GM12878 (cell line): ENCODE data around the gene PHLPP1. TPM values are rescaled to one million over a fixed set of nuclear protein-coding genes. Genes with fewer than 3 reads are reported as not detected.

Experiments used
- ATAC-seq: fragments of 200-7000 bp; cut with Tn5 transposase; 3 replicates; pipeline ENCODE4 v1.9.1; 2020; ENCODE audit warnings: mild to moderate bottlenecking, moderate library complexity
- Bru-seq: library from RNA; stranded (reverse); fragments of 400-500 nt; gene quantifications from one replicate; lab custom pipeline; 2021; lab: Mats Ljungman, UMichigan
- BruChase-seq, 2 experiments: library from RNA; stranded (reverse); fragments of 400-500 nt; gene quantifications; one replicate each; lab custom pipeline; 2021; lab: Mats Ljungman, UMichigan
- BruUV-seq: library from RNA; stranded (reverse); fragments of 400-500 nt; replicated peaks from 2 replicates; lab custom pipeline; 2021; lab: Mats Ljungman, UMichigan
- CTCF ChIA-PET: fragments of 300-600 bp; sonication (Branson Sonifier 250); formaldehyde crosslinking; extraction: SDS; loops from one replicate; lab custom pipeline; 2021; ENCODE audit warnings: inconsistent platforms; lab: Yijun Ruan, JAX
- POLR2A ChIA-PET: fragments of 350-600 bp; formaldehyde crosslinking; extraction: SDS; loops from one replicate; lab custom pipeline; 2021; ENCODE audit warnings: inconsistent platforms; lab: Charles Lee
- RAD21 ChIA-PET: fragments of 300-600 bp; sonication (Branson Sonifier 250); formaldehyde crosslinking; loops from one replicate; lab custom pipeline; 2023; ENCODE audit warnings: antibody characterized with exemption; ENCODE audit not compliant: unreplicated experiment; lab: Charles Lee
- SMC1A ChIA-PET: fragments of 300-600 bp; sonication (Branson Sonifier 250); formaldehyde crosslinking; loops from one replicate; lab custom pipeline; 2023; ENCODE audit not compliant: unreplicated experiment, uncharacterized antibody; lab: Charles Lee
- DNase-seq: peaks from one replicate; pipeline ENCODE4 v3.0.0-alpha.2; 2011; ENCODE audit warnings: low read depth, low spot score
- FAIRE-seq: peaks from 3 replicates; lab custom pipeline; 2011; peaks lifted over from hg19 to GRCh38; lab: Jason Lieb, UNC
- H2AFZ ChIP-seq: 2 replicates; pipeline ENCODE4 v1.6.0; 2011; ENCODE audit warnings: low read depth, low read length, control low read depth; ENCODE audit not compliant: control insufficient read depth
- H3K27ac ChIP-seq: 2 replicates; pipeline ENCODE4 v1.5.1; 2011; ENCODE audit warnings: control low read depth; ENCODE audit not compliant: control insufficient read depth, insufficient read depth
- H3K27me3 ChIP-seq, 2 experiments: replicated peaks in 1 of 2; 2 replicates each; pipeline versions ENCODE4 v1.6.0 to v1.6.1; 2011; ENCODE audit warnings: low read length in 1 of 2; ENCODE audit not compliant: control insufficient read depth in 2 of 2, insufficient read depth in 2 of 2
- H3K36me3 ChIP-seq, 2 experiments: 2 replicates each; pipeline ENCODE4 v1.5.1; 2011; ENCODE audit warnings: low read length in 1 of 2; ENCODE audit not compliant: control insufficient read depth in 2 of 2, insufficient read depth in 2 of 2
- H3K4me1 ChIP-seq: 2 replicates; pipeline ENCODE4 v1.6.1; 2011; ENCODE audit warnings: mild to moderate bottlenecking, low read length, moderate library complexity, mixed read lengths; ENCODE audit not compliant: control insufficient read depth, insufficient read depth
- H3K4me2 ChIP-seq: 2 replicates; pipeline ENCODE4 v1.6.0; 2011; ENCODE audit warnings: control low read depth; ENCODE audit not compliant: control insufficient read depth, insufficient read depth
- H3K4me3 ChIP-seq: fragments of 200-600 bp; sonication (generic); 2 replicates; pipeline ENCODE4 v1.5.1; 2016
- H3K79me2 ChIP-seq: 2 replicates; pipeline ENCODE4 v1.6.0; 2011; ENCODE audit warnings: low read length; ENCODE audit not compliant: control insufficient read depth, insufficient read depth
- H3K9ac ChIP-seq: 2 replicates; pipeline ENCODE4 v1.8.0; 2011; ENCODE audit warnings: low read length, control low read depth, mixed read lengths; ENCODE audit not compliant: control insufficient read depth, insufficient read depth
- H3K9me3 ChIP-seq: replicated peaks from 3 replicates; pipeline ENCODE4 v1.5.1; 2011; ENCODE audit warnings: mild to moderate bottlenecking, low read length; ENCODE audit not compliant: control insufficient read depth, insufficient read depth
- H4K20me1 ChIP-seq: 2 replicates; pipeline ENCODE4 v1.6.0; 2011; ENCODE audit not compliant: control insufficient read depth, insufficient read depth
- DPF2 ChIP-seq: fragments of 450-650 bp; IDR thresholded peaks from 2 replicates; pipeline ENCODE4 v1.6.1; 2017; ENCODE audit warnings: mild to moderate bottlenecking
- EGR1 ChIP-seq, 2 experiments: IDR thresholded peaks; 1 replicate in 1 of 2; 2 replicates in 1 of 2; pipeline ENCODE4 v1.6.1; 2011 to 2012; ENCODE audit warnings: low read depth in 2 of 2, low read length in 2 of 2, borderline replicate concordance in 1 of 2, mild to moderate bottlenecking in 1 of 2, moderate library complexity in 1 of 2
- MYB ChIP-seq: fragments of 150-350 bp; IDR thresholded peaks from 2 replicates; pipeline ENCODE4 v1.6.1; 2014; ENCODE audit warnings: mild to moderate bottlenecking, low read depth, low read length, borderline replicate concordance
- NFIC ChIP-seq: IDR thresholded peaks from 2 replicates; pipeline ENCODE4 v1.6.1; 2012; ENCODE audit warnings: low read depth, mild to moderate bottlenecking, inconsistent platforms, low read length, moderate library complexity
- PML ChIP-seq: IDR thresholded peaks from 2 replicates; pipeline ENCODE4 v1.6.1; 2012; ENCODE audit warnings: low read length, inconsistent platforms
- POLR2A ChIP-seq: IDR thresholded peaks from 2 replicates; pipeline ENCODE4 v1.6.1; 2011; ENCODE audit warnings: low read depth, mild to moderate bottlenecking, low read length
- RELA ChIP-seq: fragments of 450-650 bp; IDR thresholded peaks from 2 replicates; pipeline ENCODE4 v1.8.0; 2014; ENCODE audit warnings: borderline replicate concordance; ENCODE audit not compliant: partially characterized antibody
- SMARCA5 ChIP-seq: fragments of 450-650 bp; IDR thresholded peaks from 2 replicates; pipeline ENCODE4 v1.6.1; 2017; ENCODE audit warnings: mild to moderate bottlenecking
- ZBED1 ChIP-seq: IDR thresholded peaks from 2 replicates; pipeline ENCODE4 v1.6.1; 2016; ENCODE audit warnings: borderline replicate concordance
- ZNF687 ChIP-seq: fragments of 450-650 bp; IDR thresholded peaks from 2 replicates; pipeline ENCODE4 v1.6.1; 2017; ENCODE audit warnings: mild to moderate bottlenecking, moderate library complexity
- WGBS: methylation state at CpG from one replicate; pipeline ENCODE4 v1.1.6; 2016; ENCODE audit warnings: low lambda C conversion rate; ENCODE audit not compliant: insufficient replicate concordance, insufficient coverage; ENCODE audit errors: missing lambda C conversion rate; 5-methylcytosine and 5-hydroxymethylcytosine counted together
- in situ Hi-C: fragments of 300-500 bp; cut with MboI; formaldehyde crosslinking; loops from 9 replicates; pipeline ENCODE4 v1.14.3; 2018; ENCODE audit warnings: mixed read lengths
- intact Hi-C: fragments of 100-400 bp; cut with micrococcal nuclease; formaldehyde crosslinking; loops from one replicate; pipeline ENCODE4 v1.14.2; 2022; ENCODE audit not compliant: unreplicated experiment
- long read RNA-seq, 2 experiments: library from polyadenylated mRNA; unstranded; transcript quantifications; one replicate each; pipeline ENCODE4 v2.0.0, GENCODE V29; 2019 to 2020
- polyA minus RNA-seq, 3 experiments: library from RNA; depleted of rRNA, polyadenylated mRNA; stranded (reverse); fragments of >200 nt; gene quantifications; 2 replicates each; pipeline ENCODE4 v1.2.3, GENCODE V29; 2011
- polyA plus RNA-seq, 11 experiments: library from polyadenylated mRNA; depleted of rRNA in 4 of 11; unstranded in 6 of 11; stranded (reverse) in 5 of 11; fragments of >200 nt; fragmentation: Nextera tagmentation in 4 of 11; fragmentation: Illumina TruSeq in 1 of 11; extraction: Ambion mirVana in 4 of 11; extraction: Trizol in 1 of 11; gene quantifications; 1 replicate in 1 of 11; 2 replicates in 10 of 11; pipeline versions ENCODE4 v1.2.1 to v1.2.3, GENCODE V29; 2011 to 2016; ENCODE audit warnings: inconsistent platforms in 2 of 11, missing spikeins in 2 of 11, low read depth in 1 of 11
- total RNA-seq, 4 experiments: library from RNA; depleted of rRNA in 3 of 4; stranded (reverse); fragments of >200 nt in 3 of 4; fragmentation: Illumina TruSeq in 1 of 4; extraction: Trizol in 1 of 4; gene quantifications; 2 replicates each; pipeline versions ENCODE4 v1.2.1 to v1.2.3, GENCODE V29; 2013 to 2021

The PHLPP1 gene
- 15.6 and 19.1 TPM in 2 replicates for total RNA-seq (2013; cell fraction: nucleolus; rRNA removed)
- total RNA-seq (2014; rRNA removed) = 3.5 and 3.9 TPM in 2 replicates
- total RNA-seq (2014; rRNA removed; fragmentation: Illumina TruSeq; extraction: Trizol) = 3.0 and 3.4 TPM in 2 replicates
- total RNA-seq (2021) = 4.8 and 7.0 TPM in 2 replicates
- polyA plus RNA-seq (2011; ENCODE audit: low read depth) = 2.5 TPM
- polyA plus RNA-seq (2011; rRNA removed) = 0.35 and 0.58 TPM in 2 replicates
- 0.38 and 0.66 TPM in 2 replicates for polyA plus RNA-seq (2011; cell fraction: cytosol; rRNA removed)
- polyA plus RNA-seq (2011; cell fraction: nucleus; rRNA removed) = 0.54 and 0.55 TPM in 2 replicates
- polyA plus RNA-seq (2012) = 4.0 and 4.2 TPM in 2 replicates
- polyA plus RNA-seq (2014; fragmentation: Illumina TruSeq; extraction: Trizol) = 4.7 and 6.2 TPM in 2 replicates
- polyA plus RNA-seq (2014; fragmentation: Nextera tagmentation; extraction: Ambion mirVana) = under 1 TPM; 0.42 to 0.53 TPM
- 1.9 and 3.0 TPM in 2 replicates for polyA plus RNA-seq (2014; rRNA removed)
- under 1 TPM; 0.42 to 0.82 TPM for polyA plus RNA-seq (2016; fragmentation: Nextera tagmentation; extraction: Ambion mirVana)
- polyA minus RNA-seq (2011; rRNA and poly(A)+ RNA removed) = 1.9 and 2.9 TPM in 2 replicates
- 0.52 and 3.1 TPM in 2 replicates for polyA minus RNA-seq (2011; cell fraction: cytosol; rRNA and poly(A)+ RNA removed)
- 1.8 and 2.5 TPM in 2 replicates for polyA minus RNA-seq (2011; cell fraction: nucleus; rRNA and poly(A)+ RNA removed)
- percentile 61 among the genes with signal in this experiment for Bru-seq, nascent RNA
- BruChase-seq, experiment 1, labeled RNA remaining after a 6-hour chase = percentile 50 among the genes with signal in this experiment
- BruChase-seq, experiment 2, labeled RNA remaining after a 2-hour chase = percentile 52 among the genes with signal in this experiment
- long read RNA-seq, experiment 1, partial matches to known transcripts = 0 of 1 reads
- long read RNA-seq, experiment 1, other reads (novel, unspliced or antisense) = 1 of 1 reads
- long read RNA-seq, experiment 2, partial matches to known transcripts = 5 of 8 reads
- long read RNA-seq, experiment 2, other reads (novel, unspliced or antisense) = 3 of 8 reads

GRCh38 chr18:62715436-62715758, at the start of gene PHLPP1:
Gene PHLPP1 (plus strand): TSS chr18:62715541. CDS start chr18:62715684, 143 bp downstream.
- FAIRE-seq (no peak), DNase-seq (no peak), ATAC-seq (peak; percentile 40)
- CTCF ChIA-PET = interaction anchor here (0.6 to 2.5 kb wide), 21 partner anchors 21 to 724 kb away, joined by 3 to 30 read pairs (median 3); no protein-coding TSS in a partner anchor
- POLR2A ChIA-PET = interaction anchor here (0.6 to 1.5 kb wide), 4 partner anchors 243 to 704 kb away, joined by 3 to 6 read pairs (median 4); no protein-coding TSS in a partner anchor
- Histone ChIP-seq H3K9me3 (no peaks in the 10 kb centered on the region), H3K9ac (peak within 1 kb of the TSS; percentile 61; the same call in 1 of the 2 replicates), H3K36me3 (no peaks in the 10 kb centered on the region), H3K4me1 (0 out of 2 replicates have a peak, but pooled peaks cover 2% of the 10 kb centered on the region), H3K4me3 (peak within 1 kb of the TSS; percentile 79), H3K79me2 (peaks cover 24% of the 10 kb centered on the region), H4K20me1 (no peaks in the 10 kb centered on the region), H3K4me2 (peak within 1 kb of the TSS; percentile 63), H3K27ac (peak within 1 kb of the TSS; percentile 54), H2AFZ (peak within 1 kb of the TSS; percentile 87), H3K27me3 (no peaks in the 10 kb centered on the region)
- RAD21 ChIA-PET = interaction anchor here (0.6 to 1.8 kb wide), 18 partner anchors 18 to 789 kb away, joined by 3 to 48 read pairs (median 4); no protein-coding TSS in a partner anchor
- in situ Hi-C loops (loop anchor here (10.0 to 25.0 kb wide), 3 partner anchors 239 to 709 kb away; partner anchors contain the start of gene VPS4B), intact Hi-C loops (loop anchor here (1.0 to 10.0 kb wide), 6 partner anchors 123 to 719 kb away; partner anchors contain the start of gene ZCCHC2)
- TF ChIP-seq ZNF687 = peak; percentile 24
- TF ChIP-seq POLR2A = peak; percentile 57
- peak in 1 of 2 experiments; percentile 50; a peak in 1 of 3 replicates for TF ChIP-seq EGR1 (IDR thresholded peaks at IDR 0.05; ENCODE audit: borderline replicate concordance in 1 of 2, low read depth in 2 of 2, low read length in 2 of 2)
- TF ChIP-seq RELA = no peak
- TF ChIP-seq ZBED1 = no peak
- TF ChIP-seq PML = no peak
- TF ChIP-seq NFIC = no peak
- TF ChIP-seq SMARCA5 = 0 out of 2 replicates have a peak, but pooled peaks have one; percentile 47
- TF ChIP-seq MYB = no peak
- peak; percentile 28; the same call in 1 of the 2 replicates for TF ChIP-seq DPF2
- no TSS peak for BruUV-seq
- SMC1A ChIA-PET = interaction anchor here (0.6 to 2.5 kb wide), 9 partner anchors 14 to 717 kb away, joined by 3 to 36 read pairs (median 3); no protein-coding TSS in a partner anchor
- 1% methylated on average over 18 of the region's 46 CpGs for WGBS
